Large intestine (tissue), 3 donors: Measurements from ENCODE around the gene ABCB1. TPM values are rescaled to one million over a fixed set of nuclear protein-coding genes. Genes with fewer than 3 reads are reported as not detected.
"Not testable (repeated sequence)": the region's sequence is repeated elsewhere in the genome, so short reads cannot be mapped to it uniquely, and the experiment has no call there.

ENCODE experiments used
- DNase-seq, 2 donors: peaks; one replicate each; pipeline versions ENCODE4 v3.0.0 to v3.0.0-alpha.2; 2013
- H3K27ac ChIP-seq: one replicate; pipeline ENCODE4 v1.5.1; 2013; ENCODE audit warnings: low read length
- H3K27me3 ChIP-seq: 2 replicates; pipeline ENCODE4 v1.6.1; 2013; ENCODE audit warnings: low read length; ENCODE audit not compliant: control insufficient read depth, insufficient read depth
- H3K36me3 ChIP-seq: 2 replicates; pipeline ENCODE4 v1.6.1; 2013; ENCODE audit warnings: low read length; ENCODE audit not compliant: control insufficient read depth, insufficient read depth
- H3K4me1 ChIP-seq: one replicate; pipeline ENCODE4 v1.6.1; 2013; ENCODE audit warnings: low read length; ENCODE audit not compliant: control insufficient read depth, insufficient read depth
- H3K4me3 ChIP-seq: one replicate; pipeline ENCODE4 v1.5.1; 2013; ENCODE audit warnings: low read length
- H3K9me3 ChIP-seq: one replicate; pipeline ENCODE4 v1.6.1; 2013; ENCODE audit warnings: mild to moderate bottlenecking, low read depth, low read length, moderate library complexity; ENCODE audit not compliant: control insufficient read depth
- WGBS: methylation state at CpG from one replicate; pipeline ENCODE4 v1.1.5; 2013; ENCODE audit warnings: low lambda C conversion rate; ENCODE audit not compliant: insufficient coverage; 5-methylcytosine and 5-hydroxymethylcytosine counted together
- polyA plus RNA-seq: library from polyadenylated mRNA; unstranded; fragments of 120-200 nt; gene quantifications from one replicate; pipeline ENCODE4 v1.2.1, GENCODE V29; 2013

Gene ABCB1
- polyA plus RNA-seq, 1 donor, result 7.0 TPM

DNA sequence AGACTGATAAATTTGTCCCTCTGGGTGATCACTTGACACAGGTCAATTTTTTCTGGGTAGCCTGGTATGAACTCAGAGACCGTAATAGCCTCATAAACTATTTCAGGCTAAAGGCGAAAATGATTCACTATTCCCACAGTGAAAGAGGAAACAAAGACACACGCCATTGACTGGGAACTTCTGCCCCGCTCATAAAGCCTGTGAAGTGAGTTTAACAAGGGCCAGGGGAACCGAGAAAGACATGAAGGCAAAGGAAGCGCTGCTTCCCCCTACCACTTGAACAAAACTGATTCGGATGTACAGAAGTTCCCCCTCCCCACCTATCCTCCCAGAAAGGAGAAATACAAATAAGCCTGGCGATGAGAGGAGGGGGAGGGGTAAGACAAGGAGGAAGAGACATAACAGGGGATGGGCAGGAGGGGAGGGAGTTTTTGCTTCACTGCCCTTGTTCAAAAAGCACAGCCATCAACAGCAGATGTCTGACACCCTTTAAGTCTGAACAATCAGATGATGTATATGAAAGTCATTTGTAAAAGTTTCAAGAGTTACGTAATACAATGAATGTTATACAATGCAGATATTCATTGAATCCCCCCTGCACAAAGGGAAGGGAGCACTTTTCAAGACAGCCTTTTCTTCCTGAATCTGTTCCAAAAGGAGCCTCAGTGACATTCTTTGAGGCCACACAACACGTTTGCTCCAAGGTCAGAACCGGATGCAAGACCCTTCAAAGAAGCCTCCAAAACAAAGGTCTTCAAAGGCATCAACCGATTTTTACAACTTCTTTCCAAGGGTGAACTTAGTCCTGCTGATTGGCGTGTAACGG, 125.9 kb downstream of the ABCB1 start:
- no peaks in the 10 kb centered on the region for H3K9me3 ChIP-seq
- H3K27ac ChIP-seq, result no peak overlapping the region
- H3K36me3 ChIP-seq, result no peaks in the 10 kb centered on the region
- DNase-seq, result peak; percentile 16 to 29
- peaks cover 13% of the 10 kb centered on the region for H3K4me1 ChIP-seq
- H3K27me3 ChIP-seq, result peaks cover 12% of the 10 kb centered on the region
- 0% methylated on average over 3 of the region's 14 CpGs for WGBS
- peak overlapping the region; percentile 7 for H3K4me3 ChIP-seq

DNA sequence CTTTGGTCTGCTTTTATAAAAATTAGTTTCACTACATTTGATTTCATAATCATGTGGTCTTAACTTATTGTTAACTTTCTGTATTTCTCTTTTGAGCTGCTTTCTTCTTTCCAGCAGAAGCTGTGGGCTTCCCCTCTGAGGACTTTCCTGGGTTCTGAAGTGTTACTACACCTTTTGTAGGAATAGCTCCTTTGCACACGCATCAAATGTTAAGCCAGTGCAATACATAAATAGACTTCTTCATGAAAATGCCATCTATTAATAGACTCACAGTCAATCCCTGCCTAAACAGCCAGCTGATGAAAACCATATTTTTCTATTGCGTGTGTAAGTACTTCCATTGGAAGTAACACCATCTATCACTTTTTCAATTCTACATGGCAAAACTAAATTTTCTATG, 126.7 kb downstream of the ABCB1 start:
- Histone ChIP-seq H3K36me3 (no peaks in the 10 kb centered on the region), H3K4me3 (no peak overlapping the region), H3K27ac (no peak overlapping the region), H3K4me1 (peaks cover 13% of the 10 kb centered on the region), H3K27me3 (peaks cover 12% of the 10 kb centered on the region), H3K9me3 (no peaks in the 10 kb centered on the region)
- WGBS, result 83% methylated on average over 1 of the region's 2 CpGs
- DNase-seq, result no peak

DNA sequence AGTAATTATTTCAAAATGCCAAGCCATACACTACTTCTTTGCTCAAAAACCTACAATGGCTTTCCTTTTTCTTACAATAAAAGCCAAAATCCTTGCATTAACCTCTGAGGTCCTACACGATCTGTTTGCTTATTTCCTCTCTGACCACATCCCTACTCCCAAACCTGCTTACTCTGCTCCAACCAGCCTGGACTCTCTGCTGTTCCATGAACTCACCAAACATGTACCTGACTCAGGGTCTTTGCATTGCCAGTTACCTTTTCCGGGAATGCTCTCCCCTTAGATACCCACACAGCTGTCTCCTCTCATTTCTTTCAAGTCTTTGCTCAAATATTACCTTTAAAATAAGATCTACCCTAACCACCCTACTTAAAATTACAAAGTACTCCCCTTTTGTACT, 127.5 kb downstream of the ABCB1 start:
- Histone ChIP-seq H3K27me3 (peaks cover 12% of the 10 kb centered on the region), H3K4me3 (no peak overlapping the region), H3K36me3 (no peaks in the 10 kb centered on the region), H3K27ac (no peak overlapping the region), H3K4me1 (peaks cover 13% of the 10 kb centered on the region), H3K9me3 (no peaks in the 10 kb centered on the region)
- WGBS, result 80% methylated on average over 1 of the region's 2 CpGs
- DNase-seq, result no peak

DNA sequence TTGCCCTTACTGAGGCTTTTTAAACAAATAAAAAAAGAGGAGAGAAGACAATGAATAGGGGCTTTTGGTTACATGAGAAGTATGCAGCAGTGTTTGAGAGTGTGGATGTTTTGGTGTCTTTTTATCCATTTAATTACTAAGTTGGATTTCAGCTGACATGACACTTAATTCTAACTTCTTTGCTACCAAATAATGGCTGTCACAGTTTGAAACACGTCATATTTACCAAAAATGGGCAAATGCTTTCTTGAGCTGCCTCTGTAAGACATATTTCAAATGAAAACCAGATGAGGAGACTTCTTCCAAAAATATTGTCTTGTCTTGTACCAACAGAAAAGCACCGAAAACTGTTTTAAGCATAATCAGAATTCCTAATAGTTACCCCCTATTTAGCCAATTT, 129.2 kb downstream of the ABCB1 start:
- H3K27ac ChIP-seq, result no peak overlapping the region
- no peaks in the 10 kb centered on the region for H3K9me3 ChIP-seq
- peaks cover 7% of the 10 kb centered on the region for H3K27me3 ChIP-seq
- no peak overlapping the region for H3K4me3 ChIP-seq
- no peak for DNase-seq
- no peaks in the 10 kb centered on the region for H3K36me3 ChIP-seq
- WGBS, result 88% methylated on average over 1 of the region's 2 CpGs
- peaks cover 13% of the 10 kb centered on the region for H3K4me1 ChIP-seq

DNA sequence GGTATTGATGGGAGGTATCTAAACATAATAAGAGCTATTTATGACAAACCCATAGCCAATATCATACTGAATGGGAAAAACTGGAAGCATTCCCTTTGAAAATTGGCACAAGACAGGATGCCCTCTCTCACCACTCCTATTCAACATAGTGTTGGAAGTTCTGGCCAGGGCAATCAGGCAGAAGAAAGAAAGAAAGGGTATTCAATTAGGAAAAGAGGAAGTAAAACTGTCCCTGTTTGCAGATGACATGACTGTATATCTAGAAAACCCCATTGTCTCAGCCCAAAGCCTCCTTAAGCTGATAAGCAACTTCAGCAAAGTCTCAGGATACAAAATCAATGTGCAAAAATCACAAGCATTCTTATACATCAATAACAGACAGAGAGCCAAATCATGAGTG, 131.5 kb downstream of the ABCB1 start:
- not testable (repeated sequence) for H3K27me3 ChIP-seq, H3K9me3 ChIP-seq, H3K36me3 ChIP-seq, H3K4me3 ChIP-seq, H3K27ac ChIP-seq, DNase-seq, H3K4me1 ChIP-seq

DNA sequence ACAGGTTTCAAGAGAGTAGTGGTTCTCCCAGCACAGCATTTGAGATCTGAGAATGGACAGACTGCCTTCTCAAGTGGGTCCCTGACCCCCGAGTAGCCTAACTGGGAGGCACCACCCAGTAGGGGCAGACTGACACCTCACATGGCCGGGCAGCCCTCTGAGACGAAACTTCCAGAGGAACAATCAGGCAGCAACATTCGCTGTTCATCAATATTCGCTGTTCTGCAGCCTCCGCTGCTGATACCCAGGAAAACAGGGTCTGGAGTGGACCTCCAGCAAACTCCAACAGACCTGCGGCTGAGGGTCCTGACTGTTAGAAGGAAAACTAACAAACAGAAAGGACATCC, 135.2 kb downstream of the ABCB1 start:
- H3K27ac ChIP-seq, H3K36me3 ChIP-seq, H3K27me3 ChIP-seq, DNase-seq, H3K4me3 ChIP-seq, H3K4me1 ChIP-seq, H3K9me3 ChIP-seq: not testable (repeated sequence)
- WGBS, result no CpG with 5 or more reads among the region's 7 CpGs

DNA sequence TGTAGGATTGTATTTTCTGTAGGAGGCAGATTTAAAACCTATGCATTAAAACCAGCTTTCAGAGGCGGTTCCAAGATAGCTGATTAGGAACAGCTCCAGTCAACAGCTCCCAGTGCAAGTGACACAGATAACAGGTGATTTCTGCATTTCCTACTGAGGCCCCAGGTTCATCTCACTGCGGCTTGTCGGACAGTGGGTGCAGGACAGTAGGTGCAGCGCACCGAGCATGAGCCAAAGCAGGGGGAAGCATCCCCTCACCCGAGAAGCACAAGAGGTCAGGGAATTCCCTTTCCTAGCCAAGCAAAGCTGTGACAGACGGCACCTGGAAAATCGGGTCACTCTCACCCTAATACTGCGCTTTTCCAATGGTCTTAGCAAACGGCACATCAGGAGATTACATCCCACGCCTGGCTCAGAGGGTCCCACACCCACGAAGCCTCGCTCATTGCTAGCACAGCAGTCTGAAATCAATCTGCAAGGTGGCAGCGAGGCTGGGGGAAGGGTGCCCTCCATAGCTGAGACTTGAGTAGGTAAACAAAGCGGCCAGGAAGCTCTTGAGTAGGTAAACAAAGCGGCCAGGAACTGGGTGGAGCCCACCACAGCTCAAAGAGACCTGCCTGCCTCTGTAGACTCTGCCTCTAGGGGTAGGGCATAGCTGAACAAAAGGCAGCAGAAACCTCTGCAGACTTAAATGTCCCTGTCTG, 135.7 kb downstream of the ABCB1 start:
- not testable (repeated sequence) for H3K9me3 ChIP-seq, H3K4me1 ChIP-seq, H3K36me3 ChIP-seq, H3K27me3 ChIP-seq, H3K4me3 ChIP-seq, H3K27ac ChIP-seq
- DNase-seq, result peak in 1 of 2 donors; percentile 24
- no CpG with 5 or more reads among the region's 16 CpGs for WGBS

DNA sequence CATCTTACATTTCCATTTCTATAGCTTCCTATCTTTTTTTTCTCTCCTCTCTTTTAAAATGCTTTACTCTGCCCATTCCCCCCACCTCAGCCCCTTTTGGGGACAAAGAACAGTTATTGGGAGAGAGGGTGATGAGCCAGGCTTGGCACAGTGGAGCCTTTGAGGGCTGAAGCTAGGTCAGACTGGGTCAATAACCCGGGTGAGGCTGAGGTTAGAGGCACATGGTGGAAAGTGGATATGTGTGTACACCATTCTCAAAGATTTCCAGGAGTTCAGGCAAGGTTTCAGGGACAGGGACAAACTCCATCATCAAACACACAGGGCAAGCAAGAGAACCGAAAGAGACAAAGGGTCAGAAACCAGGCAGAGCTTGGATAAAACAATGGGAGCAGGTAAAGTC, 136.7 kb downstream of the ABCB1 start:
- Histone ChIP-seq H3K27ac (no peak overlapping the region), H3K36me3 (no peaks in the 10 kb centered on the region), H3K9me3 (no peaks in the 10 kb centered on the region), H3K4me1 (no peaks in the 10 kb centered on the region), H3K27me3 (no peaks in the 10 kb centered on the region), H3K4me3 (no peak overlapping the region)
- no peak for DNase-seq
- WGBS, result no CpG with 5 or more reads among the region's 2 CpGs

DNA sequence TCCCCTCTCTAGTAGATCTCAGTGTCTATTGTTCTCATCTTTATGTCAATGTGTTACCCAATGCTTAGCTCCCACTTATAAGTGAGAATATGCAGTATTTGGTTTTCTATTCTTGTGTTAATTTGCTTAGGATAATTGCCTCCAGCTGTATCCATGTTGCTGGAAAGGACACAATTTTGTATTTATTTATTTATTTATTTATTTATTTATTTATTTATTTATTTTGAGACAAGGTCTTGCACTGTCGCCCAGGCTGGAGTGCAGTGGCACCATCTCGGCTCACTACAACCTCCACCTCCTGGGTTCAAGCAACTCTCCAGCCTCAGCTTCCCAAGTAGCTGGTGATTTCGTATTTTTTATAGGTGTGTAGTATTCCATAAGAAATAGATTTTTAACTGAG, 140.2 kb downstream of the ABCB1 start:
- H3K36me3 ChIP-seq, DNase-seq, H3K27ac ChIP-seq, H3K4me3 ChIP-seq, H3K27me3 ChIP-seq, H3K4me1 ChIP-seq, H3K9me3 ChIP-seq: not testable (repeated sequence)
- 100% methylated on average over 1 of the region's 3 CpGs for WGBS

DNA sequence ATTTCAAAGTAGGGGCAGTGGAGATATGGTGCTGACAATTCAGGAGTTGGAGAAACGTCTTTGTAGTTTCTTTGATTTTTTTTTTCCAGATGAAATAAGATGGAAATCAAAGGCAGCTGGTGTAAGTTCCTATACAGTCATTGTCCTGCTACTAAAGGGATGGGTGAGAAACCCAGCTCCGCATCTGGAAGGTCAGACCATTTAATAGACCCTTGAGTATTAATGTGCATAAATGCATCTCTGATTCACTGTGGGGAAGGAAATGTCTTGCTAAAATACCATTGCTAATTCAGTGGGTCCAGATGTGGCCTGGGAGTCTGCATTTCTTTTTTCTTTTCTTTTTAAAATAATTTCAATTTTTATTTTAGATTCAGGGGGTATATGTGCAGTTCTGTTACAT, 140.7 kb downstream of the ABCB1 start:
- Histone ChIP-seq H3K4me3 (no peak overlapping the region), H3K27me3 (no peaks in the 10 kb centered on the region), H3K4me1 (no peaks in the 10 kb centered on the region), H3K36me3 (no peaks in the 10 kb centered on the region), H3K27ac (no peak overlapping the region), H3K9me3 (no peaks in the 10 kb centered on the region)
- DNase-seq, result no peak
- WGBS, result 80% methylated on average over 1 of the region's 2 CpGs

DNA sequence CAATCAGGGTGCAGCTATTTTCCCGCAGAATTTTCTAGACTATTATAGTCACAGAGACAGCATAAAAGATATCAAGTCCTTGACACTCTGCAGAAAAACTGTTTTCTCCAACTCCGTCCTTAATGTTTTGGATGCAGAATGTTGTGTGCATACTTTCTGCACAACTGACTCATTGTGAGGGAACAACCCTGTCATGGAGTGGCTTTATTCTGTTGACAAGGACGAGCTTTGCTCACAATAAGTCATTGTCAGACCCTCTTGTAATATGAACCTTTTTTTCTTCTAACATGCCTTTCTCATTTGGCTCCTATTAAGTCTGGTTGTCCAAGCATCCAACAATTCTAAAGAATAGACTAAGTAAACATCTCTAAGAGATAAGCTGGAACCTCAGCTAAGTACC, 142.5 kb downstream of the ABCB1 start:
- Histone ChIP-seq H3K27me3 (no peaks in the 10 kb centered on the region), H3K36me3 (no peaks in the 10 kb centered on the region), H3K4me1 (no peaks in the 10 kb centered on the region), H3K9me3 (no peaks in the 10 kb centered on the region), H3K4me3 (no peak overlapping the region), H3K27ac (no peak overlapping the region)
- DNase-seq, result no peak
- no CpG with 5 or more reads among the region's 3 CpGs for WGBS
